SKM-1 (cell line): ENCODE results near the gene TTLL5.

ENCODE experiments used
- DNase-seq: peaks from one replicate; lab custom pipeline; 2025; ENCODE audit not compliant: unreplicated experiment; lab: John Stamatoyannopoulos, UW

TTLL5 gene

GRCh38 chr14:75983019-75983358 is 321.9 kb downstream of the TTLL5 start:
- no peak for DNase-seq

GRCh38 chr14:75984674-75985073 is 323.6 kb downstream of the TTLL5 start:
- no peak for DNase-seq

- peak; percentile 4 for DNase-seq
Observed at GRCh38 chr14:75985618-75986438, 324.8 kb downstream of the TTLL5 start, which contains the start of gene IFT43. Gene IFT43, plus strand, starts transcription at chr14:75985763. Its CDS starts 24 bp downstream, at chr14:75985787.

GRCh38 chr14:75986439-75986765 is 325.4 kb downstream of the TTLL5 start:
- DNase-seq: no peak

GRCh38 chr14:75987201-75987970 is 326.3 kb downstream of the TTLL5 start:
- DNase-seq: no peak

- DNase-seq: no peak
Observed at GRCh38 chr14:75989134-75989533, 328.1 kb downstream of the TTLL5 start.

- no peak for DNase-seq
Observed at GRCh38 chr14:75990297-75990696, 329.3 kb downstream of the TTLL5 start.

- no peak for DNase-seq
Observed at GRCh38 chr14:75991753-75992152, 330.7 kb downstream of the TTLL5 start.

- DNase-seq: no peak
Observed at GRCh38 chr14:75993567-75994041, 332.6 kb downstream of the TTLL5 start.

- DNase-seq: no peak
Observed at GRCh38 chr14:75995372-75996041, 334.5 kb downstream of the TTLL5 start.

- no peak for DNase-seq
Observed at GRCh38 chr14:75996488-75996887, 335.4 kb downstream of the TTLL5 start.

- no peak for DNase-seq
Observed at GRCh38 chr14:75999511-76000190, 338.6 kb downstream of the TTLL5 start.

GRCh38 chr14:76002383-76002782 is 341.3 kb downstream of the TTLL5 start:
- no peak for DNase-seq
